ENCODE measurements around the gene KIAA1217.

Gene KIAA1217

GRCh38 chr10:24568042-24568441 lies 359.1 kb downstream of the KIAA1217 start:
- TF ChIP-seq CTCF (conservative IDR thresholded peaks at IDR 0.05; ENCODE audit: control insufficient read depth, insufficient read depth, low read depth, low read length) = no peak
- no peak overlapping the region for H3K4me3 ChIP-seq (ENCODE audit: control insufficient read depth, low read depth, low read length)
- no peak for DNase-seq (ENCODE audit: low read depth)

GRCh38 chr10:24569330-24569796 lies 360.4 kb downstream of the KIAA1217 start:
- TF ChIP-seq CTCF (conservative IDR thresholded peaks at IDR 0.05; ENCODE audit: control insufficient read depth, insufficient read depth, low read depth, low read length) = no peak
- H3K4me3 ChIP-seq (ENCODE audit: control insufficient read depth, low read depth, low read length) = no peak overlapping the region
- DNase-seq (ENCODE audit: low read depth) = no peak

GRCh38 chr10:24569828-24570657 lies 361.1 kb downstream of the KIAA1217 start:
- no peak for DNase-seq (ENCODE audit: low read depth)
- TF ChIP-seq CTCF (conservative IDR thresholded peaks at IDR 0.05; ENCODE audit: control insufficient read depth, insufficient read depth, low read depth, low read length) = no peak
- no peak overlapping the region for H3K4me3 ChIP-seq (ENCODE audit: control insufficient read depth, low read depth, low read length)

GRCh38 chr10:24570658-24571426 lies 361.9 kb downstream of the KIAA1217 start:
- no peak for TF ChIP-seq CTCF (conservative IDR thresholded peaks at IDR 0.05; ENCODE audit: control insufficient read depth, insufficient read depth, low read depth, low read length)
- H3K4me3 ChIP-seq (ENCODE audit: control insufficient read depth, low read depth, low read length) = no peak overlapping the region
- DNase-seq (ENCODE audit: low read depth) = no peak

GRCh38 chr10:24571870-24572450 lies 363.0 kb downstream of the KIAA1217 start:
- DNase-seq (ENCODE audit: low read depth) = no peak
- H3K4me3 ChIP-seq (ENCODE audit: control insufficient read depth, low read depth, low read length) = no peak overlapping the region
- TF ChIP-seq CTCF (conservative IDR thresholded peaks at IDR 0.05; ENCODE audit: control insufficient read depth, insufficient read depth, low read depth, low read length) = no peak

GRCh38 chr10:24574161-24574560 lies 365.2 kb downstream of the KIAA1217 start:
- H3K4me3 ChIP-seq (ENCODE audit: control insufficient read depth, low read depth, low read length) = no peak overlapping the region
- TF ChIP-seq CTCF (conservative IDR thresholded peaks at IDR 0.05; ENCODE audit: control insufficient read depth, insufficient read depth, low read depth, low read length) = no peak
- DNase-seq (ENCODE audit: low read depth) = no peak
